ENCODE results near the gene CCR3.

The CCR3 gene

DNA sequence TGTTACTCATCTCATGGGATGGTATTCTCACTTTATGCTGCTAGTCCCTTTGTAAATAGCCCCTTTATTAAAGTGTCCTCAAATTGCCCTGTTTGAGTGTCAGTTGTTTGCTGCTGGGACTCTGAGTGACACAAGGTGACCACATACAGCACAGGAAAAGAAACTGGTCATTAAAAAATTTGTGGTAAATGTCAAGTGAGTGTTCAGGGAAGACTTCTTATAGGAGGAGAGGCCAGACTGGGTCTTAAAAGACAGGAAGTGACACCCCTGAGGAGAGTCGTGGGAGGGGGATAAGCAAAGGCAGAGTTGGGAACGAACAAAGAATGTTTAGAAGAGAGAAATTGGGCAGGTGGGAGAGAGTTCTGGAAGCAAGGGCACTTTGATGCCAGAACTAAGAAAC, 35.2 kb downstream of the CCR3 start:
- no peak for DNase-seq

DNA sequence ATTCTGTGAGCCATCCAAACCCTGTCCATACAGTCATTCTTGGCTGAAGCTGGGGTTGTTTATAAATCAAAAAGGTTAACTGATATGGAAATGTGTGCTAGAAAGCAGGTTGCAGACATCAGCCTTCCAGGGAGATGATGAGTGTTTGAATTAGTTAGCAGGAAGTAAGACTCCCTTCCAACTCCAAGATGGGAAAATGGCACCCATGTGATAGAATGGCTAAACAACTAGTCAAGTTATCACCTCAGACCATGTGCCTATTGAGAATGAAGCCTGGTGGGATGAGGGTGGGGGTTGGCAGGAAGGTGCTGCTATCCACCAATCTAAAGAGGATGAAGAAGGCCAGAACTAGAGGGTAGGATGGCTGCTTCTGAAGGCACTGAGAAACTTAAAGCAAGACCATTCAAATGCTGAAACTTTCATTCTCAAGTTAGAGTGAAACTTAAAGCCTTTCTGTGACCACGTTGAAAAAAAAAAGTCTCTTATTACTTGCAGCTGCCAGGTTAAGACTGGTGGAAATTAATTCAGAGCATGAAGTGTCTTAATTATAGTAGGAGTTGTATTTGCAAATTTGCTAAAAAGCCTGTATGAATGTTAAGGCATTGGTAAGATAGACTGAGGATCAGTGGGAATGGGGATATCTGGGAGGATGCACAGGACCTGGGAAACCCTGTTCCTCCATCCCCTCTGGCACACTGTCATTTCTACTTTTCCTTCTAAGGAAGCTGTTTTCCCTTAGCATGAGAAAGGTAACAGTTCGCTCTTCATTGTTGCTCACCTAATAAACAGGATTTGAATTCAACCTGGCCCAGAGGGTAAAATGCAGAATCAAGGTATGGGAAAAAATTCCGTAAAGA, 36.8 kb downstream of the CCR3 start:
- no peak for DNase-seq

DNA sequence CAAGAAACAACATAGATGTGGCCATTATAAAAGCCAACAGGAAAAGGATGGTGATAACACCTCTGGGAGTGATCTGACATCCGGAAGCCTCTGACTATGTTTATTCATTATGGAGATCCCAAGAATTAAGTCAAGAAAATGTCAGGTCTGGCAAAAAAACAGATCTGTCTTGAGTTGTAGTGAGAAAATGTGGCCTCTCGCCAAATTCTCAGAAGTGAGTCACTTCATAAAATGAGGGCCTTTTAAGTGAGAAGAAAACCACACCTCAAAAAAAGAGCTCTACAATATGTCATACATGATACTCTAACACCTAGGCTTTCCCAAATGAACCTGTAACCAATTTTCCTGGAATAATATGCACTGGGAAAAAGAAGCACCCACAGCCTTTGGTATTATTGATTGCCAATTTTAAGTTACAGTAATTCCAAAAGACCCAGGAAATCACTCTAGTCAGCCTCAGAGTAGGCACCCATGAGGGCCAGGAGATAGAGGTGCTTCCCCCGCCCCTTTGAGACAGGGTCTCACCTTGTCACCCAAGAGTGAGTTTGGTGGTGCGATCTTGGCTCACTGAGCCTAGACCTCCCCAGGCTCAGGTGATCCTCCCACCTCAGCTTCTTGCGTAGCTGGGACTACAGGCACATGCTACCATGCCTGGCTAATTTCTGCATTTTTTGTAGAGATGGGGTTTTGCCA, 38.0 kb downstream of the CCR3 start:
- peak; percentile 89 for DNase-seq

GRCh38 chr3:46281551-46281950, 39.3 kb downstream of the CCR3 start:
- no peak for DNase-seq

- DNase-seq, result no peak
Observed at GRCh38 chr3:46282041-46282440, 39.8 kb downstream of the CCR3 start.

DNA sequence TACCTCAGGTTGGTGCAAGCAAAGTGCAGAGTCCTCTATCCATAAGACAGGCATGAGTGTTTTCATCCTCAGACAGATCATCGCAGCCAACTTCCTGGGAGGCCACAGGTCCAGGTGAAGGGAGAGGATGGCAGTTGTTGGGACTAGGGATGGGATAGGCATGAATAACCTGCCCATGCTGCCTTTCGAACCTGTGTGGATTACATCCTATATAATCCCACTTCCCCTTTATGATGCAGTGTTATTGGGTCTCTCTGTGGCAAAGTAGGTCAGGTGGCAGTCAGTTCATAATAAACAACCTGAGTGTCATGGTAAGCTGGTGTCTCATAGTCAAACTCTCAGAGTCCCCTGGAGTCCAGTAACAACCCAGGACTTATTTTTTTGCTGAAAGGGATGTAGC, 40.4 kb downstream of the CCR3 start:
- DNase-seq, result no peak

GRCh38 chr3:46283881-46284450, 41.7 kb downstream of the CCR3 start:
- peak; percentile 65 for DNase-seq

DNA sequence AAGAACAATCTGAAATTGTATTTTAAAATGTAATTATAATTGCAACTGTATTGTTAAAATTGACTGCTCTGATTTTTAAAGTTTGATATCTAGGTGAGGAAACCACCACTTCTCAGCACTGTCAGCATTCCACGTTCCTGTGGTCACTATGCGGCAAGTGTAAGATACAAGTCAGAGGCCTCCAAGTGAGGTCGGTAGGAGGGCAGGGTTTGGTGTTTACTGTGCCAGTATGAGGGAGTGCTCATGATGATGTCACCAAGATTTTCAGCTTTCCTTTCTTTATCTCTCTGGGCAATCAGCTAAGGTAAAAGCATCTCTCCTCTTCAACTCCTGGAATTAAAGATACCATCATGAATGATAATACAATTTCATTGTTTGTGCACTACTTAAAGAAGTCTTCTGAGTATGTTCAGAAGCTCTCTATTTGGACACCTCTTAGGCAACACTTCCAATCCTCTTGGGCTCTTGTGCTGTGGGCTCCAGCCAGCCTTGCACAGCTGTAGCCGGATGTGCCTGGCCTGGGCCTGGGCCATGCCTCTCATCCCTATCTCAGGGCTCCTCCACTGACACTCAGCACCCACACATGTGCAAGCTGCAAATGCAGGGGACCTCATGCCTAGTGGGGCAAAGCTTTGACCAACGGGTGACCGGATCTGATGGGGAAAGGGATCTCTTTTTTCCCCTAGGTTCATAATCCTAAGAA, 42.9 kb downstream of the CCR3 start:
- peak; percentile 87 for DNase-seq

DNA sequence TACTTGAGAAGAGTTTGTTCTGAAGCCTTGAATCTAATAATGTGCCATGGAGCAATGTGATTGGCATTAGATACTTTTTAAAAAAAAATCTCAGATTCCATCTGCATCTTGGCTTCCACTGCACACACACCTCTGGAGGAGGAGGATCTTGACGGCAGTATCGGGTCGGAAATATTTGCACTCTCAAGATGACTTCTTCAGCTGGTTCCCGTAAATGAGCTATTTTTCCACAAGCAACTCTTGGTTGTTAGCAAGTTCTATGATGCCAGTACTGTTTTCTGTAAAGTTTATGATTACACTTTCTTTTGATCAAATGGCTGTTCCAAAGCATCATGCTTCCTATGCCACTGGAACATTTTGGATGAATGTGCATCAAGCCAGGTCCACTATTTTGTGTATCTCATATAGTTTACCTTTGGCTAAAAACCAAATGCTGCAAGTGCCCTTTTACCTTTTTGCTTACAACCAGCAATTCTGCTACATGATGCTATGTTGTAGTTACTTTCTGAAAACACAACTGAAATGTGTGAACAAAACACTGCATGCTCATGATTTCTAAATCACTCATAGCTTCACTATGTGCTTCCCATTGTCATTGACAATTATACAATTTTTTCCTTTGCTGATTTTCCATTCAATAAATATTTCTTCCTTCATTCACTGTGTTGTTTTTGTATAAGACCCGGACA, 43.8 kb downstream of the CCR3 start:
- peak; percentile 60 for DNase-seq

GRCh38 chr3:46286947-46287565, 44.8 kb downstream of the CCR3 start:
- DNase-seq, result peak; percentile 66

DNA sequence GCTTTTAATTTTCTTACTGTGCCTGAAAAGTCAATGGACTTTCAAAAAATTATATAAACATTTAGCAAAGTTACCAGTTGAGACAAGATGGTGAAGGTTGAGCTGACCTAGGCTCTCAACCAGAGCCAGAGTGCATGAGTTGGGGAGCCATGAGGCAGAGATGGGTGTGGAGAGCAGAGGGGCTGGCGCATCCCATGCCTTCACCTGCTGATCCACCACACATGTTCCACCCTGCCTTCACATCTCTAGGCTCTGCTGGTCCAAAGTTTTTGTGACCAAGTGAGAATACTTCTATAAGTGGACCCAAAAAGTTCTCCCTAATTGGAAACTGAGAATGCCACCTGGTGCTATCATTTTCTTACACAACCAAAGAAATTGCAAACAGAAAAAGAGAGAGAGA, 47.3 kb downstream of the CCR3 start:
- no peak for DNase-seq

DNA sequence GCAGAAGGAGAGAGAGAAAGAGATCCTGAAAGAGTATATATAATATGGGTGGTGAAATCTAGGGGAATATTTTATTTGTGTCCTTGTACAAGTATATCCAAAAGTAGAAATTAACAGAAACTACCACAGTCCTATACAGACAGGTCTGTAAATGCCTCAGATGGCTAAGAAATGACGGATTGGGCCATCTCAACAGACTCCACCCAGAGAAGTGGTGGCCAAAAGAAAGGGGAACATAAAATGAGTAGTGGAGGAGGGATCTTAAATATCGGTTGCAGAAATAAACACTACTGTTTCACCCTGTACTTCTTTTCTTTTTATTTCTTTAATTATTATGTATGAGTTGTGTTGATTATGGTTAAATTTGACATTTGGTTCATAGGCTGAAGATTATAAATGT, 47.7 kb downstream of the CCR3 start:
- DNase-seq, result no peak

- DNase-seq, result no peak
Observed at GRCh38 chr3:46291046-46291445, 48.8 kb downstream of the CCR3 start.

GRCh38 chr3:46293035-46293724, 50.9 kb downstream of the CCR3 start:
- no peak for DNase-seq

GRCh38 chr3:46293991-46294833, 52.0 kb downstream of the CCR3 start:
- peak; percentile 83 for DNase-seq

GRCh38 chr3:46296826-46297225, 54.6 kb downstream of the CCR3 start:
- DNase-seq, result no peak

DNA sequence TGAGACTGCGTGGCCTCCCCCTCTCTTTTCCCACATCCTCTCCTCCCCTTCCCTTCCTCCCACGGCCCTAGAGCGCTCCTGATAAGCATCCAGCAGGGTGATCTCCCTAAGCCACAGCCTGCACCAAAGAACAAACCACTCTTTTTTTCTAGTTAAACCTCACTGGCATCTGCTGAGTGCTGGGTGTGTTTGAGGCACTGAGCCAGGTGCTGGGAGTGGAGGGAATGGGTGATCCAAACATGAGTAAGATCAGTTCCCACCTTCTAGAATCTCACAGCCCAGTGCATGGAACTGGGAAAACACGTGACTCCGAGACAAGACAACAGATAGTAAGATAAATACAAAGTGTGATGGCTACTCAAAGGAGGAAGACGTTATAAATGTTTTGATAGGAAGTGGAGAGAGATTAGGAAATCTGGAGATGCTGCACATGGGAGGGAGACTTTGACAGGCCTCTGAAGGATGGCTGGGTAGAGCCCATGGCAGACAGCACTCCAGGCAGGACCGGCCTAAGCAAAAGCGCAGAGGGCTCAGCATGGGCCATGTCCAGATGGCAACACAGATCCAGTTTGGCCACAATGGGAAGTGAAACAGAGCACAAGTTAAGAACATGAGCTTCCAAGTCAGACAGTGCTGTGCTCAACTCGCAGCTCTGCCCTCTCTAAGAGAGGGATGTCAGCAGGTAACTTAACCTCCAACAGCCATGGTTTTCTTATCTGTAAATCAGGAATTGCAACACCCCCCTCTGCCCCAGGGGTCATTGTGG, 55.6 kb downstream of the CCR3 start:
- no peak for DNase-seq

DNA sequence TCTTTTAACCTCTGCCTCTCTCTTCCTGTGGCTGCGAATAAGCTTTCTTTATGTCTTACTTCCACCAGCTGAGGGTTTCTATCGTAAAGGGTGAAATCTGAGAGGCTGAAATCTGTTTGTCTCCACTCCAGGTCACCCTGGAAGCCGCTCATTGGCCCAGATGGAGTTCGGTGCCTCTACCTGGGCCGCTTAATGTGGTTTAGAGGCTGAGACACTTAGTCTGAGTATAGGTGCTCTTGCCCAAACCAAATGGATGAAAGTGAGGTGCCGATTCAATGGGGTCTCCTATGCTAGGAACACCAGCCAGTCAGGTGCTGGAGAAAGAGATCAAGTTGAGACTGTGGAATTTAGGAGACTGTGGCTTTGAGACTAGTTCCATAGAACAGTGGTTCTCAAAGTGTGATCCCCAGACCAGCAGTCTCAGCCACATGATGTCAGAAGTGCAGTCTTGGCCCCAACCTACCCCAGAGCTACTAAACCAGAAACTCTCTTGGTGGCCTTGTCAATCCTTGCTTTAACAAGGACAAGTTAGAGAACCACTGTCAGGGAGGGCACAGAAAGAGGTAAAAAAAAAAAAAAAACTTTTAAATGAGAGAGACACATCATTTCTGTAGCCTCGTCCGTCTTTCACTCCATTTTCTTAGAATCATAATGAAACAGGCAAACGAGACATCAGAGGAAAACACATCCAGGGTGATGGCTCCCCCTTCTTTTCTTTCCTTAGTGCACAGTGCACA, 56.8 kb downstream of the CCR3 start:
- peak; percentile 92 for DNase-seq

All from activated CD4-positive, alpha-beta T cell treated with anti-CD3 and anti-CD28 coated beads, Interleukin-2, amount 50 U/mL, for 16 hours (primary cell).